OCI-LY7 (cell line): ENCODE results near the gene GLA. TPM values are rescaled to one million over a fixed set of nuclear protein-coding genes. Genes with fewer than 3 reads are reported as not detected.
A peak's percentile ranks its signal among the peaks of the same experiment; 100 is the strongest.

Experiments
- BruUV-seq: library from RNA; stranded (reverse); fragments of 400-500 nt; replicated peaks from 2 replicates; lab custom pipeline; 2021; lab: Mats Ljungman, UMichigan
- CTCF ChIA-PET: fragments of 300-600 bp; sonication (Branson Sonifier 250); formaldehyde crosslinking; loops from one replicate; lab custom pipeline; 2022; ENCODE audit warnings: antibody characterized with exemption; ENCODE audit not compliant: unreplicated experiment; lab: Charles Lee
- POLR2A ChIA-PET: fragments of 300-600 bp; sonication (Branson Sonifier 250); formaldehyde crosslinking; loops from one replicate; lab custom pipeline; 2022; ENCODE audit warnings: antibody characterized with exemption; lab: Charles Lee
- DNase-seq: peaks from one replicate; pipeline ENCODE4 v3.0.0-alpha.2; 2015; ENCODE audit warnings: low spot score
- H2AFZ ChIP-seq: fragments of 200-600 bp; sonication (generic), shearing (Covaris generic); 2 replicates; pipeline ENCODE4 v1.6.1; 2014; ENCODE audit warnings: mild to moderate bottlenecking, antibody characterized with exemption, low read length, moderate library complexity
- H3K27ac ChIP-seq: fragments of 200-600 bp; sonication (generic); 2 replicates; pipeline ENCODE4 v1.5.1; 2014; ENCODE audit warnings: mixed run types, low read depth, mild to moderate bottlenecking, moderate library complexity, low read length, inconsistent platforms; ENCODE audit not compliant: poor library complexity, severe bottlenecking
- H3K36me3 ChIP-seq: fragments of 200-600 bp; sonication (generic); 2 replicates; pipeline ENCODE4 v1.6.1; 2014; ENCODE audit warnings: mild to moderate bottlenecking, antibody characterized with exemption, low read length, moderate library complexity, mixed read lengths; ENCODE audit not compliant: insufficient read depth
- H3K4me1 ChIP-seq: fragments of 200-600 bp; sonication (generic); 2 replicates; pipeline ENCODE4 v1.5.1; 2014; ENCODE audit warnings: mild to moderate bottlenecking, low read length; ENCODE audit not compliant: insufficient read depth, poor library complexity, severe bottlenecking
- H3K4me2 ChIP-seq: fragments of 200-600 bp; sonication (generic); 2 replicates; pipeline ENCODE4 v1.6.1; 2014; ENCODE audit warnings: mild to moderate bottlenecking, low read length
- H3K4me3 ChIP-seq: fragments of 200-600 bp; sonication (generic); 2 replicates; pipeline ENCODE4 v1.5.1; 2014; ENCODE audit warnings: mild to moderate bottlenecking, low read depth, low read length; ENCODE audit not compliant: poor library complexity, severe bottlenecking
- H3K79me2 ChIP-seq: fragments of 200-600 bp; sonication (generic); 2 replicates; pipeline ENCODE4 v1.6.1; 2016; ENCODE audit warnings: low read depth, mild to moderate bottlenecking, low read length, moderate library complexity, mixed read lengths; ENCODE audit not compliant: insufficient read depth
- H3K9me2 ChIP-seq: fragments of 200-600 bp; sonication (generic); 2 replicates; pipeline ENCODE4 v1.6.1; 2016; ENCODE audit warnings: mild to moderate bottlenecking, low read length, mixed read lengths; ENCODE audit not compliant: insufficient read depth
- H3K9me3 ChIP-seq: fragments of 200-600 bp; sonication (generic); 2 replicates; pipeline ENCODE4 v1.6.1; 2014; ENCODE audit warnings: mild to moderate bottlenecking, mixed run types, low read length, mixed read lengths
- H4K20me1 ChIP-seq: fragments of 200-600 bp; sonication (generic); 2 replicates; pipeline ENCODE4 v1.6.1; 2014; ENCODE audit warnings: mild to moderate bottlenecking, antibody characterized with exemption, low read length, moderate library complexity, mixed read lengths; ENCODE audit not compliant: insufficient read depth
- EZH2phosphoT487 ChIP-seq: fragments of 200-600 bp; sonication (generic); IDR thresholded peaks from 2 replicates; pipeline ENCODE4 v1.6.1; 2018; ENCODE audit warnings: low read depth, borderline replicate concordance, mild to moderate bottlenecking, mixed run types, antibody characterized with exemption, low read length, moderate library complexity, mixed read lengths
- intact Hi-C: fragments of 100-400 bp; cut with micrococcal nuclease; formaldehyde crosslinking; loops from one replicate; pipeline ENCODE4 v1.10.0; 2022; ENCODE audit not compliant: unreplicated experiment
- total RNA-seq, 2 experiments: library from RNA; depleted of rRNA in 1 of 2; stranded (reverse); fragments of >200 nt in 1 of 2; shearing (Covaris generic) in 1 of 2; gene quantifications; 2 replicates each; pipeline ENCODE4 v1.2.3, GENCODE V29; 2014 to 2022
- TF ChIP-seq, protein P1 (sequence below): fragments of 200-600 bp; sonication (generic); conservative IDR thresholded peaks from 2 replicates; pipeline ENCODE4 v1.5.1; 2014; ENCODE audit warnings: mild to moderate bottlenecking, antibody characterized with exemption, low read length, moderate library complexity, mixed read lengths

Gene GLA
- total RNA-seq, 2 experiments from 2014 or later: 48.7 to 51.1 TPM

DNA sequence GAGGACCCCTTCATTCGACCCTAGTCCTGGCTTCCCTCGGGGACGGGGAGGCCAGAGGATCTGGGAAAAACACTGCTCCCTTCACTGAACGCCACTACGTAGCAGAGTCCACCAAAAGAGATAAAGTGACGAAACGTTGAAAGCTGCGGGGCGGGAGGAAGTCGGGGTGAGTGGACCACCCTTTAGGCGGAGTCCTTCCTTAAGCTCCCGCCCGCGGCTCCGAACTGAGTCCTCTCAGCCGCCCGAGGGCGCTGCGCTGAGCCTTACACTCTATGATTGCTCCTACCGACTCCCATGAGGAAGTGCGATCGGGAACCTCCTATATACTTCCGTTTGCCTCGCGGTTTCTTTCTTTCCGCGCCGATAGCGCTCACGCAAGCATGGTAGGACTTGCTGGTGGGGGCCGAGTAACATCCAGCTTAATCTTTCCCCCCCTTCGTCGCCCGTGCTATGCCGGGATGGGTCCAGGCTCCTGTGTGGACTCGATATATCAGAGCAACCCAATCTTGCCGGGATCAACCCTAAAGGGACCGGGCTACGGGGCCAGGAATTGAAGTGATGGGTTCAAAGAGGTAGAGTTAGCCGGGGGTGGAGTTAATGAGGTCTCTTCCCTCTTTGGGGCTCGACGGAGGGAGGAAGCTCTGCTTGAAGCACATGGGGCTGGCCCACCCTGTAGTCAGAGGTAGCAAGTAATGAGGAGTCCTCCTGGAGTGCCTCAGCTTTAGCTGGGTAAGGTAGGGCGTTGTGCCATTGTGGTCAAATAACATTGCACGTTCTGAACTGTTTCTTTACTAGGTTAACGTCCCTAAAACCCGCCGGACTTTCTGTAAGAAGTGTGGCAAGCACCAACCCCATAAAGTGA is 16.8 kb downstream of the GLA start, which contains the start of gene RPL36A:
Gene RPL36A, plus strand, starts transcription at position 348 of the 862 bp plus-strand sequence. Its CDS starts 33 bp downstream, at position 381.
- H3K79me2 ChIP-seq: peaks cover 41% of the 10 kb centered on the region
- peaks cover 47% of the 10 kb centered on the region for H3K36me3 ChIP-seq
- peaks cover 69% of the 10 kb centered on the region for H3K4me1 ChIP-seq
- ChIA-PET CTCF (interaction anchor here (0.5 kb wide), 1 partner anchor 231 kb away, joined by 5 read pairs; no protein-coding TSS in a partner anchor), POLR2A (interaction anchor here (0.8 to 1.8 kb wide), 10 partner anchors 11 to 42 kb away, joined by 3 to 13 read pairs (median 4); partner anchors contain the start of genes GLA, HNRNPH2 and TIMM8A)
- H3K9me3 ChIP-seq: no peaks in the 10 kb centered on the region
- peak; percentile 91 for DNase-seq
- BruUV-seq: TSS peak; percentile 82
- H4K20me1 ChIP-seq: no peaks in the 10 kb centered on the region
- H3K27ac ChIP-seq: peak within 1 kb of the TSS; percentile 88
- TF ChIP-seq, protein P1, sequence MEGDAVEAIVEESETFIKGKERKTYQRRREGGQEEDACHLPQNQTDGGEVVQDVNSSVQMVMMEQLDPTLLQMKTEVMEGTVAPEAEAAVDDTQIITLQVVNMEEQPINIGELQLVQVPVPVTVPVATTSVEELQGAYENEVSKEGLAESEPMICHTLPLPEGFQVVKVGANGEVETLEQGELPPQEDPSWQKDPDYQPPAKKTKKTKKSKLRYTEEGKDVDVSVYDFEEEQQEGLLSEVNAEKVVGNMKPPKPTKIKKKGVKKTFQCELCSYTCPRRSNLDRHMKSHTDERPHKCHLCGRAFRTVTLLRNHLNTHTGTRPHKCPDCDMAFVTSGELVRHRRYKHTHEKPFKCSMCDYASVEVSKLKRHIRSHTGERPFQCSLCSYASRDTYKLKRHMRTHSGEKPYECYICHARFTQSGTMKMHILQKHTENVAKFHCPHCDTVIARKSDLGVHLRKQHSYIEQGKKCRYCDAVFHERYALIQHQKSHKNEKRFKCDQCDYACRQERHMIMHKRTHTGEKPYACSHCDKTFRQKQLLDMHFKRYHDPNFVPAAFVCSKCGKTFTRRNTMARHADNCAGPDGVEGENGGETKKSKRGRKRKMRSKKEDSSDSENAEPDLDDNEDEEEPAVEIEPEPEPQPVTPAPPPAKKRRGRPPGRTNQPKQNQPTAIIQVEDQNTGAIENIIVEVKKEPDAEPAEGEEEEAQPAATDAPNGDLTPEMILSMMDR: peak; percentile 74
- no peak for TF ChIP-seq EZH2phosphoT487
- intact Hi-C loops: loop anchor here (2.0 kb wide), 2 partner anchors 32 to 42 kb away; partner anchors contain the start of gene TIMM8A
- H3K4me2 ChIP-seq: peak within 1 kb of the TSS; percentile 86
- peak within 1 kb of the TSS; percentile 98 for H3K4me3 ChIP-seq
- no peaks in the 10 kb centered on the region for H3K9me2 ChIP-seq
- peak within 1 kb of the TSS; percentile 86; the same call in 1 of the 2 replicates for H2AFZ ChIP-seq

DNA sequence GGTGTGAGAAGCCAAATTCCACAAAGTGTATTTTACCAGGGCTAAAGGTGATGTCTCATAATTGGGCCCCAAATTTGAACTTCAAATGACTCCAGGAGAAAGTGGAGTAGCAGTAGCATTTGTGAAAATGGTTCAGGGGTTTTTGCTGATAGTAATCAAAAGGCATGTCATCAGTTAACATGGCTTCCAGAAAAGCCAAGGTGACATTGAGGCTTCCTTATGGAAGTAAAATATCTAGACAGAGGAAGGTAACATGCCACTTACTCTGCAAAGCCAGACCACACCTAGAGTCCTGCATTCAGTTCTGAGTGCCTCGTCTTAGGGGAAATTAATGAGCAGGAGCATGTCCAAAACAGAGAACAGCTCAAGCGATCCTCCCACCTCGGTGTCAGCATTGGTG is 19.1 kb downstream of the GLA start:
- Histone ChIP-seq H3K79me2 (peaks cover 60% of the 10 kb centered on the region), H2AFZ (no peak overlapping the region), H4K20me1 (no peaks in the 10 kb centered on the region), H3K9me3 (no peaks in the 10 kb centered on the region), H3K4me3 (no peak overlapping the region), H3K27ac (no peak overlapping the region), H3K4me1 (peaks cover 57% of the 10 kb centered on the region), H3K36me3 (peaks cover 27% of the 10 kb centered on the region), H3K4me2 (peak overlapping the region; percentile 86; the same call in 1 of the 2 replicates), H3K9me2 (no peaks in the 10 kb centered on the region)
- TF ChIP-seq EZH2phosphoT487: no peak
- TF ChIP-seq, protein P1: no peak
- intact Hi-C loops: loop anchor here (10.0 kb wide), 1 partner anchor 464 kb away; the partner anchor contains the start of gene XKRX
- ChIA-PET POLR2A (interaction anchor here (0.7 to 2.1 kb wide), 2 partner anchors 9 to 10 kb away, joined by 3 to 4 read pairs; no protein-coding TSS in a partner anchor), CTCF (no interaction called here)
- DNase-seq: no peak
- no TSS peak for BruUV-seq
